ENCODE measurements around the gene PSMG4. TPM values are rescaled to one million over a fixed set of nuclear protein-coding genes. Genes with fewer than 3 reads are reported as not detected.
A peak's percentile ranks its signal among the peaks of the same experiment; 100 is the strongest.

Gene PSMG4
- total RNA-seq, 1 experiment from 2014 or later = 29.3 TPM

DNA sequence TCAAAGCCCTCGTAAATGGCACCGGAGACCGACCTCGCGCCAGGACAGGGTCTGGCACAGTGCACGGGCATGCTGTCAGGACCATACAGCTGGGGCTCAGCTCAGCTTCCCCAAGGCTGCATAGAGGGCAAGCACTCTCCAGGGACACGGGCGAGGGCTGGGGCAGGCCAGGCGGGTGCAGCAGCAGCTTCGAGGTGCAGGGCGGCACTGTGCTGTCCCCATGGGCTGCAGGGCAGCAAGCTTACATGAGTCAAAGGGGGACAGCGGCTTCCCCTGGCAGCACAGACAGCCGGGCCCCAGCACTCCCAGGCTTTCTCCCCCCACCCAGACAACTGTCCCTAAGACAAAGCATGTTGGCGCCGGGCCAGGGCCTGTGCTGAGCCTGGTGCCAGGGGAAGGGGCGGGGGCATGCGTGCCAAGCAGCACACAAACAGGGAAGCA is 25.7 kb downstream of the PSMG4 start:
- H3K4ac ChIP-seq (ENCODE audit: low read depth, low read length) = no peak overlapping the region
- H3K18ac ChIP-seq (ENCODE audit: insufficient read length, low read depth, low read length) = no peak overlapping the region
- peaks cover 13% of the 10 kb centered on the region for H3K4me1 ChIP-seq (ENCODE audit: insufficient read depth, low read length)
- no peaks in the 10 kb centered on the region for H3K23me2 ChIP-seq (ENCODE audit: insufficient read length, low read depth, low read length, poor library complexity, severe bottlenecking)
- no peak overlapping the region for H3K9ac ChIP-seq (ENCODE audit: extremely low read depth, insufficient read length, low read length)
- H3K36me3 Mint-ChIP-seq (ENCODE audit: insufficient read depth in 1 of 3, low read depth in 3 of 3) = peaks cover 26 to 39% (median 30%) of the 10 kb centered on the region in 3 experiments
- no peak overlapping the region for H2AK5ac ChIP-seq (ENCODE audit: insufficient read length, low read length)
- no peaks in the 10 kb centered on the region for H3K79me2 ChIP-seq (ENCODE audit: insufficient read depth, low read length)
- H2BK15ac ChIP-seq (ENCODE audit: low read depth, low read length) = no peak overlapping the region
- no peaks in the 10 kb centered on the region for H3K27me3 Mint-ChIP-seq (ENCODE audit: low read depth)
- no peaks in the 10 kb centered on the region for H3K9me3 ChIP-seq (ENCODE audit: control insufficient read depth, low read depth, low read length)
- H3K56ac ChIP-seq (ENCODE audit: insufficient read length, low read depth, low read length) = no peak overlapping the region
- no peak overlapping the region for H3K27ac ChIP-seq (ENCODE audit: insufficient read length, low read depth, low read length)
- no peak overlapping the region for H2AFZ ChIP-seq (ENCODE audit: low read length)
- H3K27me3 ChIP-seq (ENCODE audit: insufficient read depth, low read length) = no peaks in the 10 kb centered on the region
- H2BK20ac ChIP-seq (ENCODE audit: low read depth, low read length, poor library complexity, severe bottlenecking) = no peak overlapping the region
- H2BK120ac ChIP-seq (ENCODE audit: low read depth, low read length, poor library complexity, severe bottlenecking) = no peak overlapping the region
- H3K79me1 ChIP-seq (ENCODE audit: insufficient read depth, low read depth, low read length, poor library complexity, severe bottlenecking) = no peaks in the 10 kb centered on the region
- H3K4me2 ChIP-seq (ENCODE audit: insufficient read depth, insufficient read length, low read length) = no peak overlapping the region
- H2BK5ac ChIP-seq (ENCODE audit: insufficient read length, low read length) = no peak overlapping the region
- no peaks in the 10 kb centered on the region for H3K9me3 Mint-ChIP-seq
- no peak overlapping the region for H3K4me3 Mint-ChIP-seq
- H3K23ac ChIP-seq (ENCODE audit: insufficient read length, low read depth, low read length) = no peak overlapping the region
- no peak overlapping the region; the same call in 1 of the 2 replicates for H3K14ac ChIP-seq (ENCODE audit: insufficient read depth, low read length)
- TF ChIP-seq, protein P1, sequence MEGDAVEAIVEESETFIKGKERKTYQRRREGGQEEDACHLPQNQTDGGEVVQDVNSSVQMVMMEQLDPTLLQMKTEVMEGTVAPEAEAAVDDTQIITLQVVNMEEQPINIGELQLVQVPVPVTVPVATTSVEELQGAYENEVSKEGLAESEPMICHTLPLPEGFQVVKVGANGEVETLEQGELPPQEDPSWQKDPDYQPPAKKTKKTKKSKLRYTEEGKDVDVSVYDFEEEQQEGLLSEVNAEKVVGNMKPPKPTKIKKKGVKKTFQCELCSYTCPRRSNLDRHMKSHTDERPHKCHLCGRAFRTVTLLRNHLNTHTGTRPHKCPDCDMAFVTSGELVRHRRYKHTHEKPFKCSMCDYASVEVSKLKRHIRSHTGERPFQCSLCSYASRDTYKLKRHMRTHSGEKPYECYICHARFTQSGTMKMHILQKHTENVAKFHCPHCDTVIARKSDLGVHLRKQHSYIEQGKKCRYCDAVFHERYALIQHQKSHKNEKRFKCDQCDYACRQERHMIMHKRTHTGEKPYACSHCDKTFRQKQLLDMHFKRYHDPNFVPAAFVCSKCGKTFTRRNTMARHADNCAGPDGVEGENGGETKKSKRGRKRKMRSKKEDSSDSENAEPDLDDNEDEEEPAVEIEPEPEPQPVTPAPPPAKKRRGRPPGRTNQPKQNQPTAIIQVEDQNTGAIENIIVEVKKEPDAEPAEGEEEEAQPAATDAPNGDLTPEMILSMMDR (conservative IDR thresholded peaks at IDR 0.05) = no peak
- peak overlapping the region in 1 of 3 experiments; percentile 83; a peak in 2 of 7 replicates for H3K27ac Mint-ChIP-seq
- no peak overlapping the region for H4K91ac ChIP-seq (ENCODE audit: insufficient read length, low read depth, low read length)
- no peaks in the 10 kb centered on the region for H4K20me1 ChIP-seq (ENCODE audit: control insufficient read depth, insufficient read depth, insufficient read length)
- no peak overlapping the region for H3T11ph ChIP-seq (ENCODE audit: low read length)
- H3K4me1 Mint-ChIP-seq = peaks cover 35 to 37% of the 10 kb centered on the region in 2 experiments
- no peak overlapping the region for H2BK12ac ChIP-seq (ENCODE audit: insufficient read length, low read depth, low read length)
- no peak for DNase-seq
- H4K8ac ChIP-seq (replicated peaks; ENCODE audit: insufficient read length, low read depth, low read length) = no peak overlapping the region
- whole genome bisulfite sequencing (ENCODE audit: extremely low coverage, insufficient read length, low lambda C conversion rate) = no CpG with 5 or more reads among the region's 17 CpGs
- H4K5ac ChIP-seq (ENCODE audit: insufficient read length, low read depth, low read length) = no peak overlapping the region
